GM19193 (cell line): Measurements from ENCODE around the gene TRAPPC10.

ENCODE experiments used
- POLR2A ChIP-seq: IDR thresholded peaks from 4 replicates; pipeline ENCODE4 v1.6.1; 2011; ENCODE audit not compliant: insufficient read depth, insufficient read length; ENCODE audit errors: extremely low read depth

TRAPPC10 gene

DNA sequence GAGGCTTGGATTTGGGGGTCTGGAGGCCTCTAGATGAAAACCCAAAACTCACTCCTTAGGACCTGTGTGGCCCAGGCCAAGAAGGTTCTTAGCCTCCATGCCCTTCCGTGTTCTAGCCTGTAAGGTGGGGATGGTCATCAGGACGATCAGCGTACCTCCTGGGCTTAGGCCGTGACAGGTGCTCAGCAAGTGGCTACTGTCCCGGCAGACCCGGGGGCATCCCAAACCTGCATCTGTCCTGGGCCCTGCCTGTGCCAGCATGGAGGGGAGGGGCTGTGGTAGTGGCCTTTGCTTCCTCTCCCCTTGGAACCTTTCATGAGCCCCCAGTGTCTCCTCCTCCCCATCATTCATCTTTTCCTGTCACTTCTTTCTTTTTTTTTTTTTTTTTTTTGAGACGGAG, 22.7 kb upstream of the TRAPPC10 start:
- TF ChIP-seq POLR2A, result no peak

DNA sequence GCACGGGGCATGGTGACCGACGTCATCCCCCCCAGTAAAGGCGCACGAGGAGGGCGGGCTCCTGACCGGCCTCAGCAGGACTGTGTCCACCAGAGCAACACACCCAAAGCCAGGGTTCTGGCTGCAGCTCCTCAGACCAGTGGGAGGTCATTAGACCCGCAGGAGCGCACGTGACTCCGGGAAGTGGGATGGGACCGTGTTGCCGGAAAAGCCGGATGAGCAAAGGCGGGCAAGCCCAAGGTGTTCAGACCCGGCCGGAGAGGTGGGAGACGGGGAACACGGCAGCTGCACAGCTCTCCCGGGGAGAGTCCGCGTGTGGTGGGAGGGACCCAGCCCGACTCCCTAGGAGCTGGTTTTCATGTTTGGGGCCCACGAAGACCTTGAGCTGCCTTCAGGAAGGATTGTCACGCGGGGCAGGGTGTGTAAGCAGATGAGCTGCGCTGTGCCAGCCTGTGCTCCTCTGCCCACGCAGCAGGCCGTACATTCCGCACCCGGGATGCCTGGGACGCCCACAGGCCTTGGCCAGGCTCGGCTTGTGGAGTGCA, 20.6 kb upstream of the TRAPPC10 start:
- no peak for TF ChIP-seq POLR2A

DNA sequence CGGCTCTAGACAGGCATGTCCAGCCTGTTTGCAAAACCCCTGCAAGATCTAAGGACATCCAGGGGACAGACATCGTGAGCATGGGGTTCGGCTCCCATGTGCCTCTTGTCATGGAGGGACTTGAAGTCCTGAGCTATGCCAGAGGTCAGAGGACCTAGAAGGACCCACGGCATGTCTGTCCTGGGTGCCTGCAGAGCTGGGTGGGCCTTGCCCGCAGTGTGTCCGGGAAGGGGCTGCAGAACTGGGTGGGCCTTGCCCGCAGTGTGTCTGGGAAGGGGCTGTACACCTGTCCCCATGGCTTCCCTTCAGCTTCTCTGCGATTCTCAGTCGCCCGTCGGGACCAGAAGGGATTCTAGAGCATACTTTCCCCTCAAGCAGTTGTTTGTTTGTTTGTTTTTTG, 20.0 kb upstream of the TRAPPC10 start:
- TF ChIP-seq POLR2A, result no peak

DNA sequence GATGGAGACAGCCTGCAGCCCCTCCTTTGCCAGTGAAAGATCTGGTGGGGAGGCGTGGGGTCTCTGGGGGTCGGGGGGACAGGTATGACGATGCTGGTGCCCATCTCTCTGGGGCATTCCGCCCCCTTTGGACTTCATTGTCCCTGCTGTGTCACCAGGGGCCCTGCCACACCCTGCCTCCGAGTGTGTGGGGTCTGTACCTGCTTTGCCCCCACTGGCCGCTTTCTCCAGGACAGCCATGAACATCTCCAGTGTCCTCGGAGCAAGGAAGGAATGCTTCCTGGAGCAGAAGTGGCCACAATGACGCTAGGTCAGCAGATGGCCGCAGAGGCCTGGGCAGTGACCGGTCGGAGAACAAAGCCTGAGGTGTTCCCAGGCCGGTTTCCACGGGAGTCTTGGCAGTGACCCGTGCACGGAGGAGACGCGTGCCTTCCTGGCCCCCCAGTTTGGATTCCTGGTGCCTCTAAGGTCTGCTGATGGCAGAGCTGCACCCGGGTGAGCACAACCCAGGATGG, 18.6 kb upstream of the TRAPPC10 start:
- TF ChIP-seq POLR2A, result no peak

DNA sequence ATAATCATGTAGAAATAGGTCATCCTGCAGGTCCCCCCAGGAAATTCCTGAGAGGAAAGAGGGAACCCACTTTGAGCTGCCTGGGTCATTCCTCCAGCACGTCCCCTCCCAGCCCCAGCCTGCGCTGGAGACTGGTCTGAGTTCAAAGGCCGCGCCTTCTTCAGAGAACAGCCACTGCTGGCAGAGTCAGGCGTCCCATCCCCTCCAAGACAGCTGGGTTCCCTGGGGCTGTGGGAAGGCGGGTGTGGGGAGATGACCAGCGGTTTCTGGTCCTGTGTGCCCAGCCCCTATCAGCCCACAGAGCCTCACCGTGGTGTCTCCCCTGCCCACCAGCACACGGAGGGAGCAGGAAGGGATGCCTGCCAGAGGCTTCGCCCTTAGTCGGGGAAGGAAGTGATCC, 18.0 kb upstream of the TRAPPC10 start:
- TF ChIP-seq POLR2A, result no peak

DNA sequence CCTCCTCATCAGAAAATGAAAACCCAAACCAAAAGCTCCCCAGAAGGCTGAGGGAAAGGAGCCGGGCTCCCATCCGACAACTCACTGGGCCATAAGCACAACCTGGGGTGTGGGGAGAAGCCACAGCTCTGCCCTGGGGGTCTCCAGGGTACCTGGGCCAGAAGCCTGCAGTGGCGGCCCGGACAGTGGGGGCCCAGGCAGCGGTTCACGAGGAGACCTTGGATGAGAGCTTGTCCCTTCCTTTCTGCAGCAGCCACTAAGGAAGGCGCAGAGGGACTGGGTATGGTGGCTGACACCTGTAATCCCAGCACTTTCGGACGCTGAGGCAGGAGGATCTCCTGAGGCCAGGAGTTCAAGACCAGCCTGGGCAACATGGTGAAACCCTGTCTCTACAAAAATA, 17.5 kb upstream of the TRAPPC10 start:
- no peak for TF ChIP-seq POLR2A

DNA sequence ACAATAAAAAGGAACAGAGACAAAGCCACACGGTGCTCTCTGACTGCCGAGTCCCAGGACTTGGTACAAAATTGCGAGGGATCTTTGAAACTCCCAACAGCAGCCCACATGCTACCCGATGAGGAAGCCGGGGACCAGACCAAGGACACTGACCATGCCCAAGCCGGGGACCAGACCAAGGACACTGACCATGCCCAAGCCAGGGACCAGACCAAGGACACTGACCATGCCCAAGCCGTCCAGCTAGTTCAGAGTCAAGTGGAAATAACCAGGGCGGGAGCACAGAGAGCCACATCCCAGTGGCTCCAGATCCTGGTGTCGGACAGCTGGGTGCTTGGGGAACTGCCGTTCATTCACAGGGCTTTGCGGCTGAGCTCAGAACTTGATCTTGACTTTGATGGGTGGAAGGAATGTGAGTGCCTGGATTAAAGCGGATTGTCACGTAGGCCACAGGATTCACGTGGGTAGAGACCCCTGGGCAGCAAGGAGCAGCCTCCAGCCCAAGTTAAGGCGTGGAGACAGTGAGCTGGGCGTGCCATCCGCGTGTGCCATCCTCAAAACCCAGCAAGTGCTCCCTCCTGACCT, 16.5 kb upstream of the TRAPPC10 start:
- no peak for TF ChIP-seq POLR2A

DNA sequence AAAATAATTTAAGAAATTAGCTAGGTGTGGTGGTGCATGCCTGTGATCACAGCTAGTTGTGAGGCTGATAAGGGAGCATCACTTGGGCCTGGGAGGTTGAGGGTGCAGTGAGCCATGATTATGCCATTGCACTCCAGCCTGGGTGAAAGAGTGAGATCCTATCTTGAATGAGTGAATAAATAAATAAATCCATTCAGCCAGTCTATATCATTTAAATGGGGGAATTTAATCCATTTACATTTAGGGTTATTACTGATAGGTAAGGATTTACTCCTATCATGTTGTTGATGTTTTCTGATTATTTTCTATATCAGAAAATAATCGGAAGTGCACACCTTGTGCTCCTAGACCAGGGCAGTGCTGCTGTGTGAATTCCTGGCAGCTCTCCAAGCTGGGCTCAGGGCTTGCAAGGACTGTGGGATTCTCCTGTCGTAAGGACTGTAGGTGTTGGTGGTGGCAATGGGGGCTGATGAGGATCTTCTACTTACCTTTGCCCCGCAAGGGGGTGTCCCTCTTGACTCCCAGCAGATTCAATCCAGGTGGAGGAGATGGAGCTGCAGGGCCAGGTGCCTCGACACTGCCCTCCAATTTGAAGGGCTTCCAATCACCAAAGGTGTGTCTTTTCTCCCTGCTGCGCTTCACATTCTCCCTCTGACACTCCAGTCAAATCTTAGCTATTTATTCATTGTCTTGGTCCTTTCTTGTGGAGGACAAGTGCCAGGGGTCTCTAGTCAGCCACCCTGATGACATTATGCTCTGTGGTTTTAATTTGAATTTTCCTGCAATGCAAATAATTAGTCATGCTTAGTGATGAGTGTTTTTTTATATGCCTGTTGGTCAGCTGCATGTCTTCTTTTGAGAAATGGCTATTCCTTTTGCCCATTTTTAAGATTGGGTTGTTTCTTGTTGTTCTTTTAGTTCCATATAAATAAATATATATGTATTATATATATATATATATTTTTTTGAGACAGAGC, 14.1 kb upstream of the TRAPPC10 start:
- TF ChIP-seq POLR2A, result no peak

DNA sequence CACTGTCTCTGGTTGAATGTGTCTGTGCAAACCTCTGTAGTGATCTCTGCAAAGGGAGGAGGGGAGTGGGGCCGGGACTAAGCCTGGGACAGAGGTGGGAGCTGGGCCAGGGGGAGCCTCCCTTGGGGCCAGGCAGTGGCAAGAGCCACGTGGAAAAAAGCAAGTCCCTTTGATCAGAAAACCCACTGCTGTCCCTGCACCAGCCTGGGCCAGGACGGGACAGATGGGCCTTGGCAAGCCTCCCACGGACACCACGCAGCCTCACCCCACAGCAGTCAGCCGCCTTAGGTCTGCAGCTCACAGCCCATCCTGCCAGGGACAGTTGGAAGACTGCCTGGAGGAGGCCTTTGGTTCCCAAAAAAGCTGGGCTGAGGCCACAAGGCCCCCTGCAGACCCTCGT, 11.7 kb upstream of the TRAPPC10 start:
- TF ChIP-seq POLR2A, result no peak

DNA sequence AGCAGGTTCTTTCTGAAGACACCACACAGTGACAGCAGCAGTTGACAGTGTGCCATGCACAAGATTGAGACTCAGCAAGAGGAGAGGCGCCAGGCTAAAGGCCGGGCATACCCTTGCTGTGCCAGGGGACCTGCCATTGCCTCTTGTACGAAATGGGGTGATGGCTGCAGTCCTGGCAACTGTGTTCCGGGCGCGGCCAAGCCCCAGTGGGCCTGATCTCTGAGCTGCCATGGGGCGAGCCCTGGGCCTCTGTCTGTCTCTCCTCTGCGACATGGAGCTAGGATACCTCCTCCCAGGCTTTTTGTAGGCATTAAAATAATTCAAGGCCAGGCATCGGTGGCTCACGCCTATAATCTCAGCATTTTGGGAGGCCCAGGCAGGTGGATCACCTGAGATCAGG, 9.6 kb upstream of the TRAPPC10 start:
- no peak for TF ChIP-seq POLR2A

DNA sequence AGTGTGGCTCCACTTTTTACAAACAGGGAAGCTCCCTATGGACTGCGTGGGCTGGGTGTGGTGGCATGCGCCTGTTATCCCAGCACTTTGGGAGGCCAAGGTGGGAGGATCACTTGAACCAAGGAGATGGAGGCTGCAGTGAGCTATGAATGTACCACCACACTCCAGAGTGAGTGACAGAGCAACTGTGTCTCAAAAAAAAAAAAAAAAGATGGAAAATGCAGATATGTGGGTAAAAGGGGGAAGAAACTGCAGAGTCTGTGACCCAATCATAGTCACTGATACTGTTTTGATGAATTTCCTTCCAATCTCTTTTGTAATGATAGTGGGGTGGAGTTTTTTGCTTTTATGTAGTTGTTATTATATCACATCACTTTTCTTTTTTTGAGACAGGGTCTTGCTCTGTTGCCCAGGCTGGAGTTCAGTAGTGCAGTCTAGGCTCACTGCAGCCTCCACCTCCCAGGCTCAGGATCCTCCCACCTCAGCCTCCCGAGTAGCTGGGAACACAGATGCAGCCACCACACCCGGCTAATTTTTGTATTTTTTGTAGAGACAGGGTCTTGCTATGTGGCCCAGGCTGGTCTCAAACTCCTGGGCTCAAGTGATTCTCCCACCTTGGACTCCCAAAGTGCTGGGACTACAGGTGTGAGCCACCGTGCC, 8.7 kb upstream of the TRAPPC10 start:
- no peak for TF ChIP-seq POLR2A

DNA sequence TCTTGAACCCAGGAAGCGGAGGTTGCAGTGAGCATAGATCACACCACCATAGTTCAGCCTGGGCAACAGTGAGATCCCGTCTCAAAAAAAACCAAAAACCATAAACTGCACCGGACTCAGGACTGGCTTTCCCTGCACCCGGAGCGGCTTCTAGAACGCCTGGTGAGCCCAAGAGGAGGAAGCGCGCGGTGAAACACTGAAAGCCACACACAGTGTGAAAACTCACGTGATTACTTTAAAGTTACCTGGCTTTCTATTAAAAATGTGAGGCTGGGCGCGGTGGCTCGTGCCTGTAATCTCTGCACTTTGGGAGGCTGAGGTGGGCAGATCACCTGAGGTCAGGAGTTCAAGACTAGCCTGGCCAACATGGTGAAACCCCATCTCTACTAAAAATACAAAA, 7.0 kb upstream of the TRAPPC10 start:
- TF ChIP-seq POLR2A, result no peak

DNA sequence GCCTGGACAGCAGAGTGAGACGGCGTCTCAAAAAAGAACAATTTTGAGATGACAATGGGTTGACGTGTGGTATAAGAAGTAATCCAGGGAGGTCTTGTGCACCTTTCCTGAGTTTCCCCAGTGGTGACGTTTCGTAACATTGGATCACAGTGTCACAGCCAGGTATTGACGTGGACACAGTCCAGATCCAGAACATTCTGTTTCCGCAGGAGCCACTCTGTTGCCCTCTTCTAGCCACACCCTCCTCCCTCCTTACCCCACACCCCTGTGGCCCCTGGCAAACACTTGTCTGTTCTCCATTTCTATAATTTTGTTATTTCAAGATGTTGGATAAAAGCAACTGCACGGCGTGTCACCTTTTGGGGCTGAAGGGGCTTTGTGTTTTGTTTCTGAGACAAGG, 6.5 kb upstream of the TRAPPC10 start:
- TF ChIP-seq POLR2A, result no peak

DNA sequence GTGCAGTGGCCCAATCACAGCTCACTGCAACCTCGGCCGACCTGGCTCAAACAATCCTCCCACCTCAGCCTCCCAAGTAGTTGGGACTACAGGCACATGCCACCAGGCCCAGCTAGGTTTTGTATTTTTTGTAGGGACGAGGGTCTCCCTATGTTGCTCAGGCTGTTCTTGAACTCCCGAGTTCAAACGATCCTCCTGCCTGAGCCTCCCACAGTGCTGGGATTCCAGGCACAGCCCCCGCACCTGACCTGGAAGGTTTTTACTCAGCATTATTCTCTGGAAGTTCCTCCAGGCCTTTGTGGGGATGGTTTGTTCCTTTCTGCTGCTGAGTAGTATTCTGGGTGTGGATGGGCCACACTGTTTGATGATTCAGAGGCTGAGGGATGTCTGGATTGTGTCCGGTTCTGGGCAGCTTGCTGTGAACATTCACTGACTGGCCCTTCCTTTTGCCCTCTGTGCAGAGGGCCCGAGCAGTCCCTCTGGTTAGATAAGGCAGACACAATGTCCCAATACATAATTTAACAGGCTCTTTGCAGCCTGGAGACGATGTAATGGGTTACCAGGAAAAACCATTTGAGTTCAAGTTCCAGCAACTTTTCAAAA, 6.0 kb upstream of the TRAPPC10 start:
- TF ChIP-seq POLR2A, result no peak

DNA sequence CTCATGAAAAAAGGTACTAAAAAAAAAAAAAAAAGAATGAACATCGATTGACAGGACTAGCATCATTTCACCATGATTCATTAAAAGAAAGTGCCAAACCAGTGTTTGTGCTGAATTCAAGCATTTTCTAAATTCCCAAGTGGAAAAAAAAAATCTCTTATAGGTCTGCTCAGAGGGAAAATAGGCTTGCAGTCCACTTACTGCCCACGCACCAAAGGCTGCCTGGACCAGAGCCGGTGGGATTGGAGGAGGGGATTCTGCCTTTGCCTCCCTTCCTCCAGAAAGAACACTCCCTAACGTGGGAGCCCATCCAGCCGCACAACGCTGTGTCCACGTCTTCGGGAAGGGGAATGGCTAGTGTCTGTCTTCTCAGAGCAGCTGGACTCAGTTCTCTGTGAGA, 5.5 kb upstream of the TRAPPC10 start:
- no peak for TF ChIP-seq POLR2A
